MM.1S (cell line): Measurements from ENCODE around the gene TENM4.

Experiments used
- DNase-seq: peaks from one replicate; pipeline ENCODE4 v3.0.0-alpha.2; 2015
- H2AFZ ChIP-seq: fragments of 300-600 bp; sonication (generic); 2 replicates; pipeline ENCODE4 v1.6.0; 2016; ENCODE audit warnings: antibody characterized with exemption, low read length
- H3F3A ChIP-seq: fragments of 300-600 bp; sonication (generic); 2 replicates; pipeline ENCODE4 v1.6.1; 2016; ENCODE audit warnings: mild to moderate bottlenecking, antibody characterized with exemption, low read length, moderate library complexity, mixed read lengths; ENCODE audit not compliant: insufficient read depth
- H3K27ac ChIP-seq: fragments of 300-600 bp; sonication (generic); 2 replicates; pipeline ENCODE4 v1.5.1; 2016; ENCODE audit warnings: mild to moderate bottlenecking, low read length
- H3K27me3 ChIP-seq: fragments of 300-600 bp; sonication (generic); replicated peaks from 2 replicates; pipeline ENCODE4 v1.6.0; 2016; ENCODE audit warnings: low read length; ENCODE audit not compliant: insufficient read depth
- H3K36me3 ChIP-seq: fragments of 300-600 bp; sonication (generic); replicated peaks from 2 replicates; pipeline ENCODE4 v1.6.1; 2016; ENCODE audit warnings: mild to moderate bottlenecking, low read length, mixed read lengths; ENCODE audit not compliant: insufficient read depth
- H3K4me1 ChIP-seq: fragments of 300-600 bp; sonication (generic); 2 replicates; pipeline ENCODE4 v1.6.1; 2016; ENCODE audit warnings: low read length, mixed read lengths
- H3K4me2 ChIP-seq: fragments of 300-600 bp; sonication (generic); 2 replicates; pipeline ENCODE4 v1.6.0; 2016; ENCODE audit warnings: low read depth, low read length
- H3K4me3 ChIP-seq: fragments of 300-600 bp; sonication (generic); 2 replicates; pipeline ENCODE4 v1.5.1; 2016; ENCODE audit warnings: low read length, mixed read lengths
- H3K79me2 ChIP-seq: fragments of 300-600 bp; sonication (generic); 2 replicates; pipeline ENCODE4 v1.6.1; 2016; ENCODE audit warnings: mixed run types, low read length, mixed read lengths
- H3K9ac ChIP-seq: fragments of 300-600 bp; sonication (generic); 2 replicates; pipeline ENCODE4 v1.6.1; 2016; ENCODE audit warnings: low read length, mixed read lengths
- H3K9me2 ChIP-seq: fragments of 300-600 bp; sonication (generic); replicated peaks from 2 replicates; pipeline ENCODE4 v1.6.1; 2016; ENCODE audit warnings: mild to moderate bottlenecking, low read length, mixed read lengths; ENCODE audit not compliant: insufficient read depth
- H3K9me3 ChIP-seq: fragments of 300-600 bp; sonication (generic); replicated peaks from 2 replicates; pipeline ENCODE4 v1.6.1; 2016; ENCODE audit warnings: mild to moderate bottlenecking, low read length, mixed read lengths; ENCODE audit not compliant: insufficient read depth
- H4K20me1 ChIP-seq: fragments of 300-600 bp; sonication (generic); 2 replicates; pipeline ENCODE4 v1.6.1; 2016; ENCODE audit warnings: mild to moderate bottlenecking, low read length, moderate library complexity, mixed read lengths; ENCODE audit not compliant: insufficient read depth
- EZH2 ChIP-seq: fragments of 300-600 bp; sonication (generic); optimal IDR thresholded peaks from 2 replicates; pipeline ENCODE3; 2017; ENCODE audit warnings: low read depth, mild to moderate bottlenecking, antibody characterized with exemption, low read length, mixed read lengths
- EZH2phosphoT487 ChIP-seq: fragments of 300-600 bp; sonication (generic); IDR thresholded peaks from 2 replicates; pipeline ENCODE4 v1.6.1; 2018; ENCODE audit warnings: antibody characterized with exemption, low read length
- TF ChIP-seq, protein P1 (sequence below): fragments of 300-600 bp; sonication (generic); IDR thresholded peaks from 2 replicates; pipeline ENCODE4 v1.5.1; 2016; ENCODE audit warnings: antibody characterized with exemption, low read length, mixed read lengths

TENM4 gene

DNA sequence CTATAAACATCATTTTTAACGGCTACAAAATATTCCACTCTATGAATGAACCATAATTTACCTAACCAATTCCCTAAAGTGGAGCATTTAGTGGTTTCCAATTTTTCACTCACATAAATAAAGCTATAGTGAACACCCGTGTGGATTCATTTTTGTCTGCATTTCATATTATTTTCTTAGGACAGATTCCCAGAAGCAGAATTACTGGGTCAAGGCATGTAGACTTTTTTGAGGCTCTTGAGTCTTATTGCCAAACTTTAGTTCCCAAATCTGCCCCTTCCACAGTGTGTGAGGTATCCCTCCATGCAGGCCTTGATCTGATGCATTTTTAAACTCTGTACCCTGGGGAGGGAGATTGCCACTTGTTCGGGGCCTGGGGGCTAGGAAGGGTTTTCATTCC is 198.2 kb downstream of the TENM4 start:
- H2AFZ ChIP-seq, result no peak overlapping the region
- H3K79me2 ChIP-seq, result no peaks in the 10 kb centered on the region
- H3K36me3 ChIP-seq, result no peaks in the 10 kb centered on the region
- no peaks in the 10 kb centered on the region for H3K9me3 ChIP-seq
- no peaks in the 10 kb centered on the region for H3F3A ChIP-seq
- H3K4me2 ChIP-seq, result no peak overlapping the region
- no peaks in the 10 kb centered on the region for H3K4me1 ChIP-seq
- no peak overlapping the region for H3K27ac ChIP-seq
- H3K9me2 ChIP-seq, result no peaks in the 10 kb centered on the region
- TF ChIP-seq, protein P1, sequence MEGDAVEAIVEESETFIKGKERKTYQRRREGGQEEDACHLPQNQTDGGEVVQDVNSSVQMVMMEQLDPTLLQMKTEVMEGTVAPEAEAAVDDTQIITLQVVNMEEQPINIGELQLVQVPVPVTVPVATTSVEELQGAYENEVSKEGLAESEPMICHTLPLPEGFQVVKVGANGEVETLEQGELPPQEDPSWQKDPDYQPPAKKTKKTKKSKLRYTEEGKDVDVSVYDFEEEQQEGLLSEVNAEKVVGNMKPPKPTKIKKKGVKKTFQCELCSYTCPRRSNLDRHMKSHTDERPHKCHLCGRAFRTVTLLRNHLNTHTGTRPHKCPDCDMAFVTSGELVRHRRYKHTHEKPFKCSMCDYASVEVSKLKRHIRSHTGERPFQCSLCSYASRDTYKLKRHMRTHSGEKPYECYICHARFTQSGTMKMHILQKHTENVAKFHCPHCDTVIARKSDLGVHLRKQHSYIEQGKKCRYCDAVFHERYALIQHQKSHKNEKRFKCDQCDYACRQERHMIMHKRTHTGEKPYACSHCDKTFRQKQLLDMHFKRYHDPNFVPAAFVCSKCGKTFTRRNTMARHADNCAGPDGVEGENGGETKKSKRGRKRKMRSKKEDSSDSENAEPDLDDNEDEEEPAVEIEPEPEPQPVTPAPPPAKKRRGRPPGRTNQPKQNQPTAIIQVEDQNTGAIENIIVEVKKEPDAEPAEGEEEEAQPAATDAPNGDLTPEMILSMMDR, result no peak
- TF ChIP-seq EZH2phosphoT487, result no peak
- TF ChIP-seq EZH2, result no peak
- no peaks in the 10 kb centered on the region for H4K20me1 ChIP-seq
- H3K27me3 ChIP-seq, result no peaks in the 10 kb centered on the region
- no peak for DNase-seq
- no peak overlapping the region for H3K4me3 ChIP-seq
- H3K9ac ChIP-seq, result no peak overlapping the region

GRCh38 chr11:79241852-79242241 is 199.0 kb downstream of the TENM4 start:
- TF ChIP-seq, protein P1, result no peak
- TF ChIP-seq EZH2phosphoT487, result no peak
- no peak for TF ChIP-seq EZH2
- H3K9me2 ChIP-seq, result no peaks in the 10 kb centered on the region
- H2AFZ ChIP-seq, result no peak overlapping the region
- H3F3A ChIP-seq, result no peaks in the 10 kb centered on the region
- H3K4me1 ChIP-seq, result no peaks in the 10 kb centered on the region
- no peaks in the 10 kb centered on the region for H3K9me3 ChIP-seq
- H3K4me2 ChIP-seq, result no peak overlapping the region
- no peak overlapping the region for H3K9ac ChIP-seq
- H3K4me3 ChIP-seq, result no peak overlapping the region
- no peaks in the 10 kb centered on the region for H3K36me3 ChIP-seq
- no peak overlapping the region for H3K27ac ChIP-seq
- no peaks in the 10 kb centered on the region for H3K79me2 ChIP-seq
- DNase-seq, result no peak
- H4K20me1 ChIP-seq, result no peaks in the 10 kb centered on the region
- H3K27me3 ChIP-seq, result no peaks in the 10 kb centered on the region

- Histone ChIP-seq H2AFZ (no peak overlapping the region), H4K20me1 (no peaks in the 10 kb centered on the region), H3K27ac (no peak overlapping the region), H3F3A (no peaks in the 10 kb centered on the region), H3K79me2 (no peaks in the 10 kb centered on the region), H3K27me3 (no peaks in the 10 kb centered on the region), H3K36me3 (no peaks in the 10 kb centered on the region), H3K9ac (no peak overlapping the region), H3K9me2 (no peaks in the 10 kb centered on the region), H3K4me1 (no peaks in the 10 kb centered on the region), H3K4me3 (no peak overlapping the region), H3K9me3 (no peaks in the 10 kb centered on the region), H3K4me2 (no peak overlapping the region)
- DNase-seq, result no peak
- TF ChIP-seq EZH2 (no peak), EZH2phosphoT487 (no peak)
- TF ChIP-seq, protein P1, result no peak
These were observed 199.5 kb downstream of the TENM4 start for GRCh38 chr11:79241205-79241851.
